Measurements from ENCODE around the gene PLEKHA3.

- TF ChIP-seq GATA2 (IDR thresholded peaks at IDR 0.05; ENCODE audit: low read depth, low read length) (no peak), GATA3 (IDR thresholded peaks at IDR 0.05; ENCODE audit: low read depth, low read length) (no peak)
Observed at GRCh38 chr2:178536037-178536436, 55.8 kb downstream of the PLEKHA3 start.

All from SH-SY5Y (cell line).